ENCODE data around the gene TCF7. TPM values are rescaled to one million over a fixed set of nuclear protein-coding genes. Genes with fewer than 3 reads are reported as not detected.

TCF7 gene
- total RNA-seq, result under 0.01 TPM in 1 of 2 replicates, not detected in the other

DNA sequence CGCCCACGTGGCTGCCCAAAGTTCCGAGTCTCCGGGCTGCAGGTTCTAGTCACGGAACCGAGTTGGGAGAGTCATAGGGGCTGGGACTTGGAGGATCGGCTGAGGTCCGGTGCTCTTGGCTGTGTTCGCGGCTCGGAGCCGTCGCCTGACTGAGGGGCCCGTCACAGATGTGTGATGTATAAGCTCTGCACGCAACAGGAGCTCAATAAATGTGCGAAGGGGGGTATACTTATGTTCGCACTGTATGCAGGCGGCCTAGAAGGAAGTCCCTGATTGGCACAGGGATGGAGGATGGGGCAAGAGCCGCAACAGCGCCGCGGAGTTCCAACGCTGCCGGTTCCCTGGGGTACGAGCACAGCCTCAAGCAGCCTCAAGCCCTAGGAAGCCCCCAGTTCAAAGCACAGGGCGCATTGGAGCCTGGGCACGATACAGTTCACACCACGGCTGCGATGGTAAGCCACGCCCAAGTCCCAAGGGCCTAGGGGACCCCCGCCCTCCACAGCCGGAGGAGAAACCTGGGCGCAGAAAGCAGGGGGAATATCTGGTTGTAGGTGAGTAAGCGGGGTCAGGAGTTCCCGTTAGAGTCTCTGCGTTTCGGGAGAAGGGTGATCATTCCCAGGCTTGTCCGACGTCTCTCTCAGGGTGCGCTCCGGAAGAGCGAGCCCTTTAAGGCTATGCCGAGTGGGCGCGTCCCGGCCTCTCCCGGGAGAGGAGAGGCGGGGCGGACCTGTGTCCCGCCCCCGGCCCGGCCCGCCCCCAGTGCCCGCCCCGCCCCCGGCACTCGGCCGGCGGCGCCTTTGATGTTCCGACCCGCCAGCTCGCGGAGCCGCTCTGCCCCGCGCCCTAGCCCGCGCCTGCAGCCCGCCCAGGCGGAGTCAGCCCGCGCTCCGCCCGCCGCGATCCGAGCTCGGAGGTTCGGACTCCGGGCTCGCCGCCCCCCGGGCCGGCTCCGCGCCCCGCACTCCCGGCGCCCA lies at the start of gene TCF7:
TCF7 (plus strand) TSS at position 780 of the 974 bp plus-strand sequence. CDS start 226 bp downstream, outside the sequence.

DNA sequence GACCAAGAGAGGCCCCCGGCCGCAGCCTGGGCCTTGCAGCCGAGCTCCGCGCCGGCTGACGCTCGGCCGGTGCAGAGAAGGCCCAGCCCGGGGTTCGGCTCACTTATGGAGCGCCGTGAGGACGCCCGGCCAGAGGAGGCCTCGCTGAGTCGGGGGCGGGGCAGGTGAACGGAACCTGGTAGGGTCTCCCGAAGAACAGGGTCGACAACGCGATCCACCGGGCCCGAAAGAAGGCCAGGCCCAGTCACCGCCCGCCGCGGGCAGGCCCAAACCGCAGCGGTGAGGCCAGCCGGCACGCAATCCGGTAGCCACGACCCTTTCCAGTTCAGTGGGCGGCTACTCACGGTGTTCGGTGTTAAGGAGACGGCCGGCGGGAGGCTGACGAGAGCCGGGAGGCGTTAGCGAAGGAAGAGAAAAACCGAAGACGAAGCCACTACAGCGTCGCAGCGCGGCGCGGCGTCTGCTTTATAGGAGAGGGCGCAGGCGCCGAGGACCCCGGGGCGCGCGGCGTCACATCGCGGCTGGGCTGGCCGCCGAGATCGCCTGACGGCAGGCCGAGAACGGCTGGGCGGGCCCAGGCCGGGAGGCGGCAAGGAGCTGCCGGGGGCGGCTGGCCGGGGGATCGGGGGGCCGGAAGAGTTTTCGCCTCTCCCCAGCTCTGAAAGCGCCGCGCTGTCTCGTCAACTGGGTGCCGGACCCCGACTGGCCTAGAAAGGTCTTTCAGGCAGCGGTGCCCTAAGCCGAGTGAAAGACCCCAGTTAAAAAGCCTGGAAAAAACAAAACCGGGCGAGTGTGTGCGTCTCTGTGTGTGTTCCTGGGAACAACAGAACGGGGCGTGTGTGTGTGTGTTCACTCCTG lies 62.3 kb downstream of the TCF7 start, which contains the start of gene SKP1:
SKP1 (minus strand) TSS at position 440 of the 858 bp plus-strand sequence. CDS start 2,928 bp downstream, outside the sequence.

Other genes starting within 250 kb of the TCF7 start
- gene C5orf15, start 146.1 kb upstream of the TCF7 start, total RNA-seq, result 74.7 and 80.8 TPM in 2 replicates
- gene VDAC1, start 109.7 kb upstream of the TCF7 start, total RNA-seq, result 316 and 336 TPM in 2 replicates
- 285 and 340 TPM in 2 replicates for gene SKP1, start 62.3 kb downstream of the TCF7 start, total RNA-seq
- gene PPP2CA, start 111.4 kb downstream of the TCF7 start, total RNA-seq, result 116 and 154 TPM in 2 replicates

Measured in cardiac atrium fibroblast (primary cell).